Gastrocnemius medialis (tissue), 4 donors: ENCODE results near the gene TLX3.

ENCODE experiments used
- CTCF ChIP-seq, 5 experiments: fragments of 450-650 bp in 3 of 5; fragments of 200-600 bp in 2 of 5; sonication (generic) in 2 of 5; IDR thresholded peaks in 4 of 5; conservative IDR thresholded peaks in 1 of 5; 1 replicate in 4 of 5; 2 replicates in 1 of 5; pipeline ENCODE4 v1.5.1; 2016 to 2019; ENCODE audit warnings: antibody characterized with exemption in 5 of 5, mild to moderate bottlenecking in 3 of 5, moderate library complexity in 3 of 5
- POLR2A ChIP-seq, 2 donors: fragments of 450-650 bp; IDR thresholded peaks; one replicate each; pipeline ENCODE4 v1.6.1; 2017; ENCODE audit warnings: antibody characterized with exemption in 2 of 2, mild to moderate bottlenecking in 2 of 2, moderate library complexity in 2 of 2

GRCh38 chr5:171323007-171323406 lies 14.0 kb downstream of the TLX3 start:
- TF ChIP-seq CTCF (IDR thresholded peaks at IDR 0.05 in 4 of 5, conservative IDR thresholded peaks at IDR 0.05 in 1 of 5) (no peak), POLR2A (IDR thresholded peaks at IDR 0.05) (no peak)
